ENCODE results near the gene ACOT9. TPM values are rescaled to one million over a fixed set of nuclear protein-coding genes. Genes with fewer than 3 reads are reported as not detected.
A peak's percentile ranks its signal among the peaks of the same experiment; 100 is the strongest.

The ACOT9 gene
- polyA plus RNA-seq, 2 of the 4 experiments (the other 2 are of a cell fraction) = 87.0 to 110 TPM

DNA sequence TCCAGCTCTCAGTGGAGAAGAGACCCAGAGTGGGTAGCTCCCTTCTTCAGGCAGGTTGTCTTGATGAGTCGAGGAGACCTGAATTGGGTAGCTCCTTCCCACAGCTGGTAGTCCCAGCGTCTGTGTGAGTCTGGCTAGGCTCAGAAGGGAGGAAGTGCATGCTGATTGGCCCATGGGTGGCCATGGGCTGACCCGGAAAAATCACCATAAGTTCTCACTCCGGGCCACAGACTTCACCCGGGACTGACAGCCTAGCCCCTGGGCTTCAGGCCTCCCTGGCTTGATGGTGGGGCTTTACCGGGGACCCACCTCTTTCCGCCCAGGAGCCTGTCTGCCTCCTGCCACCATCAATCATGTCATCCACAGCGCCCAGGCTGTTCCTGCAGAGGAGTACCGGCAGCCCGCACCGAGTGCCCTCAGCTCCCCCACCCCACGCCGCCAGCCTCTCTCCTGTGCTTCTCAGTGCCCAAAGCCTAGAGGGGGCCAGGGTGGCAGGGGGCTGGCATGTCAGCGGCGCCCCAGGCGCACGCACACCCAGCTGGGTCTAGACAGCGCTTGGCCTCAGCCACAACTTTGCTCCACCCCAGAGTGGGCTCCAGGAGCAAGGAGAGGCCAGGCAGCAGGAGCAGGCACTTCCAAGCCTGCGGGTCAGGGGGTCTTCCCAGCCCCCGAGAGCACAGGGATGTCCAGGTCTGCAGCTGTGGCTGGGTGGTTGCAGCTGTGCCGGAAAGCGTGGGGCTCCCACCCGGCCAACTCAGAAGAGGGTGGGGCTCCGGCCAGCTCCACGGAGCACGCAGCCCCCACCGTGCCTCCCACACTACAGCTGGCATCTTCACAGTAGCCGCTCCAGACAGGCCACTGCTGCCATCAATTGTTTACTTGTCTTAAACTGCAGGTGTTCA is 23.8 kb upstream of the ACOT9 start:
- ATAC-seq = peak in 1 of 2 experiments; percentile 52; a peak in 3 of 6 replicates
- Histone ChIP-seq H3K4me1 (peaks cover 16% of the 10 kb centered on the region), H3K4me3 (no peak overlapping the region), H3K9me3 (no peaks in the 10 kb centered on the region), H3K27ac (no peak overlapping the region), H3K4me2 (no peak overlapping the region)
- CTCF ChIA-PET = interaction anchor here (1.4 to 3.3 kb wide), 3 partner anchors 14 to 135 kb away, joined by 6 to 21 read pairs (median 9); partner anchors contain the start of gene SAT1
- TF ChIP-seq MAZ (IDR thresholded peaks at IDR 0.05; ENCODE audit: borderline replicate concordance, low read depth, low read length) (no peak), JUNB (IDR thresholded peaks at IDR 0.05) (no peak), RARB (CRISPR knock-in tag; IDR thresholded peaks at IDR 0.05) (no peak), TFCP2L1 (CRISPR knock-in tag; IDR thresholded peaks at IDR 0.05) (no peak), CBX2 (IDR thresholded peaks at IDR 0.05; ENCODE audit: borderline replicate concordance, low read depth) (no peak), JUN (IDR thresholded peaks at IDR 0.05) (no peak), EP300 (IDR thresholded peaks at IDR 0.05) (no peak), CEBPB (IDR thresholded peaks at IDR 0.05) (no peak), EHF (CRISPR knock-in tag; IDR thresholded peaks at IDR 0.05) (no peak), RNF2 (IDR thresholded peaks at IDR 0.05; ENCODE audit: borderline replicate concordance, low read depth) (no peak), NR3C1 (IDR thresholded peaks at IDR 0.05) (no peak), POLR2AphosphoS2 (conservative IDR thresholded peaks at IDR 0.05; ENCODE audit: low read length) (no peak), ATOH8 (CRISPR knock-in tag; IDR thresholded peaks at IDR 0.05; ENCODE audit: low read depth) (no peak), POLR2A (IDR thresholded peaks at IDR 0.05; ENCODE audit: low read length) (no peak), CHD2 (IDR thresholded peaks at IDR 0.05; ENCODE audit: low read length, partially characterized antibody) (no peak), KDM5A (IDR thresholded peaks at IDR 0.05) (no peak), ZSCAN20 (CRISPR knock-in tag; IDR thresholded peaks at IDR 0.05) (no peak)
- TF ChIP-seq, protein P1, sequence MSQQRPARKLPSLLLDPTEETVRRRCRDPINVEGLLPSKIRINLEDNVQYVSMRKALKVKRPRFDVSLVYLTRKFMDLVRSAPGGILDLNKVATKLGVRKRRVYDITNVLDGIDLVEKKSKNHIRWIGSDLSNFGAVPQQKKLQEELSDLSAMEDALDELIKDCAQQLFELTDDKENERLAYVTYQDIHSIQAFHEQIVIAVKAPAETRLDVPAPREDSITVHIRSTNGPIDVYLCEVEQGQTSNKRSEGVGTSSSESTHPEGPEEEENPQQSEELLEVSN (IDR thresholded peaks at IDR 0.05; ENCODE audit: borderline replicate concordance, low read depth) = no peak
- POLR2A ChIA-PET = no interaction called here
- no peak for DNase-seq (ENCODE audit: low read depth in 1 of 2, low spot score in 1 of 2)
- no peak for FAIRE-seq
- WGBS (ENCODE audit: missing lambda C conversion rate) = 91% methylated on average over 20 of the region's 28 CpGs

DNA sequence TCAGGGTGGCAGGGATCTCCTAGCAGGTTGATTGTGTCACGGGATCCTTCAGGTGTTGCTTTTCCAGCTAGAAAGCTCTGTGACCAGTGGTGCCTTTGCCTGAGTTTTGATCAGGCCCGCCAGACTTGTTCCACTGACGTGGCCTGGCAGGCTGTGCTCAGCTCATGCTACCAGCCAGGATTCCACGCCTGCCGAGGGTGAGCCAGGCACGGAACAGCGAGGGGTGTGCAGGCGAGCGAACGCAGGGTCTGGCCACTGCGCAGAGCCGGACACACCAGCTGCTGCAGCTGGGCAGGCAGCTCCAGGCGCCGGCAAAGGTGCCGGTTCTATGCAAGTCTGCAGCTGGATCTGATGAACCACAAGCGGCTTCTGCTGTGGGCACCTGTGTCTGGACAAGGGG is 22.8 kb upstream of the ACOT9 start:
- no peaks in the 10 kb centered on the region for H3K9me3 ChIP-seq
- peak overlapping the region in 1 of 2 experiments; percentile 30; a peak in 1 of 6 replicates for H3K27ac ChIP-seq
- H3K4me2 ChIP-seq = 0 out of 3 replicates have a peak overlapping the region, but pooled peaks have one; percentile 30
- FAIRE-seq (no peak), DNase-seq (ENCODE audit: low read depth in 1 of 2, low spot score in 1 of 2) (no peak), ATAC-seq (peak in 1 of 2 experiments; percentile 50; a peak in 3 of 6 replicates)
- CTCF ChIA-PET = interaction anchor here (2.0 to 3.3 kb wide), 3 partner anchors 13 to 136 kb away, joined by 9 to 21 read pairs (median 17); partner anchors contain the start of gene SAT1
- no peak overlapping the region for H3K4me3 ChIP-seq
- no peak for TF ChIP-seq HMGXB4 (CRISPR knock-in tag; IDR thresholded peaks at IDR 0.05; ENCODE audit: borderline replicate concordance)
- TF ChIP-seq CHD4 (IDR thresholded peaks at IDR 0.05; ENCODE audit: borderline replicate concordance) = no peak
- POLR2A ChIA-PET = interaction anchor here (0.9 kb wide), 1 partner anchor 17 kb away, joined by 3 read pairs; the partner anchor contains the start of gene SAT1
- WGBS (ENCODE audit: missing lambda C conversion rate) = 93% methylated on average over 3 of the region's 16 CpGs
- peaks cover 16% of the 10 kb centered on the region for H3K4me1 ChIP-seq
